HepG2 (cell line): ENCODE data around the gene ZNF593OS. TPM values are rescaled to one million over a fixed set of nuclear protein-coding genes. Genes with fewer than 3 reads are reported as not detected.

Experiments
- CTCF ChIP-seq: sonication (generic); formaldehyde crosslinking; IDR thresholded peaks from 2 replicates; pipeline ENCODE4 v1.5.0; 2020; ENCODE audit warnings: mild to moderate bottlenecking, missing genetic modification reagents, moderate library complexity
- HNRNPUL1 ChIP-seq: fragments of 200-400 bp; formaldehyde crosslinking; IDR thresholded peaks from 2 replicates; pipeline ENCODE4 v1.6.1; 2017; ENCODE audit warnings: low read depth, mild to moderate bottlenecking, low read length, moderate library complexity
- HOXA9 ChIP-seq: sonication (generic); formaldehyde crosslinking; IDR thresholded peaks from 2 replicates; pipeline ENCODE4 v1.8.1; 2022; ENCODE audit warnings: missing genetic modification reagents, mild to moderate bottlenecking, moderate library complexity, borderline replicate concordance
- KIAA2018 ChIP-seq: sonication (generic); formaldehyde crosslinking; IDR thresholded peaks from 2 replicates; pipeline ENCODE4 v1.5.0; 2020; ENCODE audit warnings: mild to moderate bottlenecking, missing genetic modification reagents, borderline replicate concordance
- NCOA1 ChIP-seq: sonication (generic); formaldehyde crosslinking; IDR thresholded peaks from 2 replicates; pipeline ENCODE4 v1.9.0; 2021; ENCODE audit warnings: missing genetic modification reagents
- PREB ChIP-seq: sonication (generic); formaldehyde crosslinking; IDR thresholded peaks from 2 replicates; pipeline ENCODE4 v1.4.0; 2020; ENCODE audit warnings: missing genetic modification reagents
- RFXAP ChIP-seq: sonication (generic); formaldehyde crosslinking; IDR thresholded peaks from 2 replicates; pipeline ENCODE4 v1.4.0; 2020; ENCODE audit warnings: missing genetic modification reagents, borderline replicate concordance
- SKI ChIP-seq: fragments of 450-650 bp; IDR thresholded peaks from one replicate; pipeline ENCODE4 v1.6.1; 2018; ENCODE audit warnings: mild to moderate bottlenecking; ENCODE audit not compliant: partially characterized antibody
- ZBTB8A ChIP-seq: sonication (generic); formaldehyde crosslinking; IDR thresholded peaks from 2 replicates; pipeline ENCODE4 v1.4.0; 2020; ENCODE audit warnings: mild to moderate bottlenecking, low read depth, missing genetic modification reagents, borderline replicate concordance
- ZNF234 ChIP-seq: sonication (generic); formaldehyde crosslinking; conservative IDR thresholded peaks from 2 replicates; pipeline ENCODE4 v1.5.1; 2020; ENCODE audit warnings: mild to moderate bottlenecking, missing genetic modification reagents
- ZNF331 ChIP-seq: sonication (generic); formaldehyde crosslinking; IDR thresholded peaks from 2 replicates; pipeline ENCODE4 v1.4.0; 2020; ENCODE audit warnings: missing genetic modification reagents
- ZNF501 ChIP-seq: sonication (generic); formaldehyde crosslinking; IDR thresholded peaks from 2 replicates; pipeline ENCODE4 v1.5.1; 2020; ENCODE audit warnings: mild to moderate bottlenecking, moderate library complexity, missing genetic modification reagents
- ZNF839 ChIP-seq: sonication (generic); formaldehyde crosslinking; IDR thresholded peaks from 2 replicates; pipeline ENCODE4 v1.4.0; 2020; ENCODE audit warnings: missing genetic modification reagents, mild to moderate bottlenecking, borderline replicate concordance
- ZSCAN30 ChIP-seq: sonication (generic); formaldehyde crosslinking; IDR thresholded peaks from 2 replicates; pipeline ENCODE4 v1.5.0; 2020; ENCODE audit warnings: mild to moderate bottlenecking, missing genetic modification reagents
- polyA plus RNA-seq, 8 experiments: library from polyadenylated mRNA; depleted of rRNA in 3 of 8; stranded (reverse) in 7 of 8; unstranded in 1 of 8; fragments of >200 nt; fragmentation: Illumina TruSeq in 4 of 8; extraction: Trizol in 4 of 8; gene quantifications; 2 replicates each; pipeline versions ENCODE4 v1.2.1 to v1.2.3, GENCODE V29; 2011 to 2016; ENCODE audit warnings: low read depth in 4 of 8, missing spikeins in 1 of 8, mixed read lengths in 1 of 8; ENCODE audit not compliant: insufficient read depth in 1 of 8
- total RNA-seq, 5 experiments: library from RNA; depleted of rRNA; stranded (reverse); fragments of >200 nt; fragmentation: Illumina TruSeq; extraction: Trizol; gene quantifications; 2 replicates each; pipeline ENCODE4 v1.2.3, GENCODE V29; 2016; ENCODE audit warnings: low read depth in 1 of 5
- TF ChIP-seq, protein P1 (sequence below): sonication (generic); formaldehyde crosslinking; IDR thresholded peaks from 2 replicates; pipeline ENCODE4 v1.8.1; 2023; ENCODE audit warnings: missing genetic modification reagents, mild to moderate bottlenecking, borderline replicate concordance
- TF ChIP-seq, protein P2 (sequence below): sonication (generic); formaldehyde crosslinking; IDR thresholded peaks from 2 replicates; pipeline ENCODE4 v1.4.0; 2020; ENCODE audit warnings: mild to moderate bottlenecking, missing genetic modification reagents
- TF ChIP-seq, protein P3 (sequence below): sonication (generic); formaldehyde crosslinking; IDR thresholded peaks from 2 replicates; pipeline ENCODE4 v1.5.1; 2020; ENCODE audit warnings: mild to moderate bottlenecking, missing genetic modification reagents, moderate library complexity

The ZNF593OS gene
- total and polyA plus RNA-seq, 2 of the 13 experiments (the other 11 are each of a cell fraction or from before 2014, with no cell fraction given): not detected

DNA sequence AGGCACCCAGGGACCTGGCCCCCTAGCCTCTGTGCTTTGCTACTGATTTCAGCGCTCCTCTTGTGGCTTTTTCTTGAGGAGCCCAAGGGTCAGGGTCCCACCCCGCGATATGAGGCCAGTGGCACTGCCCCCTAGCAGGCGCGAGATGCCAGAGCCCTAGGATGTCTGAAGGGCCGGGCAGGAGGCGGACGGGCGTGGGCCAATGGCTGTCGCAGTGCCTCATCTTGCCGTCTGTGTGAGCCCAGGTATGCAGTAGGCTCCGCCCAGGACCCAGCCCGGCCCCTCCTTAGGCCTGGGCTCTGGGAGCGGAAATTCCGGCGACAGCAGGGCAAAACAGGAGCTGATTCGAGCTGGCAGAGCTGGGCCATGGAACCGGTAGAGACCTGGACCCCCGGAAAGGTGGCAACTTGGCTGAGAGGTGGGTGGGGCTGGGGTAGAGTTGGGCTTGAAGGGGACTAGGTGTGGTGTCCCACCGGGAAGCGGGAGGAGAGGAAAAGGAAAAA lies 5.6 kb upstream of the ZNF593OS start, which contains the start of gene CNKSR1 (continued):
- TF ChIP-seq CTCF (CRISPR knock-in tag) (peak; percentile 55), ZNF839 (CRISPR knock-in tag) (no peak), PREB (no peak), ZSCAN30 (CRISPR knock-in tag) (no peak), RFXAP (CRISPR knock-in tag) (no peak), ZBTB8A (CRISPR knock-in tag) (no peak), ZNF331 (CRISPR knock-in tag) (no peak), NCOA1 (CRISPR knock-in tag) (no peak), ZNF234 (CRISPR knock-in tag) (no peak), KIAA2018 (CRISPR knock-in tag) (no peak), HNRNPUL1 (no peak), SKI (no peak), ZNF501 (CRISPR knock-in tag) (peak; percentile 65), HOXA9 (CRISPR knock-in tag) (no peak)
- TF ChIP-seq, protein P1, sequence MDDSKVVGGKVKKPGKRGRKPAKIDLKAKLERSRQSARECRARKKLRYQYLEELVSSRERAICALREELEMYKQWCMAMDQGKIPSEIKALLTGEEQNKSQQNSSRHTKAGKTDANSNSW: no peak
- TF ChIP-seq, protein P2, sequence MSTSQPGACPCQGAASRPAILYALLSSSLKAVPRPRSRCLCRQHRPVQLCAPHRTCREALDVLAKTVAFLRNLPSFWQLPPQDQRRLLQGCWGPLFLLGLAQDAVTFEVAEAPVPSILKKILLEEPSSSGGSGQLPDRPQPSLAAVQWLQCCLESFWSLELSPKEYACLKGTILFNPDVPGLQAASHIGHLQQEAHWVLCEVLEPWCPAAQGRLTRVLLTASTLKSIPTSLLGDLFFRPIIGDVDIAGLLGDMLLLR (CRISPR knock-in tag): no peak
- TF ChIP-seq, protein P3, sequence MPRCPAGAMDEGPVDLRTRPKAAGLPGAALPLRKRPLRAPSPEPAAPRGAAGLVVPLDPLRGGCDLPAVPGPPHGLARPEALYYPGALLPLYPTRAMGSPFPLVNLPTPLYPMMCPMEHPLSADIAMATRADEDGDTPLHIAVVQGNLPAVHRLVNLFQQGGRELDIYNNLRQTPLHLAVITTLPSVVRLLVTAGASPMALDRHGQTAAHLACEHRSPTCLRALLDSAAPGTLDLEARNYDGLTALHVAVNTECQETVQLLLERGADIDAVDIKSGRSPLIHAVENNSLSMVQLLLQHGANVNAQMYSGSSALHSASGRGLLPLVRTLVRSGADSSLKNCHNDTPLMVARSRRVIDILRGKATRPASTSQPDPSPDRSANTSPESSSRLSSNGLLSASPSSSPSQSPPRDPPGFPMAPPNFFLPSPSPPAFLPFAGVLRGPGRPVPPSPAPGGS (CRISPR knock-in tag): no peak
